GM15510 (cell line): ENCODE results near the gene CNGB1.

Experiments used
- POLR2A ChIP-seq: IDR thresholded peaks from 3 replicates; pipeline ENCODE4 v1.6.1; 2011; ENCODE audit warnings: borderline replicate concordance; ENCODE audit not compliant: insufficient read length; ENCODE audit errors: extremely low read depth

Gene CNGB1

DNA sequence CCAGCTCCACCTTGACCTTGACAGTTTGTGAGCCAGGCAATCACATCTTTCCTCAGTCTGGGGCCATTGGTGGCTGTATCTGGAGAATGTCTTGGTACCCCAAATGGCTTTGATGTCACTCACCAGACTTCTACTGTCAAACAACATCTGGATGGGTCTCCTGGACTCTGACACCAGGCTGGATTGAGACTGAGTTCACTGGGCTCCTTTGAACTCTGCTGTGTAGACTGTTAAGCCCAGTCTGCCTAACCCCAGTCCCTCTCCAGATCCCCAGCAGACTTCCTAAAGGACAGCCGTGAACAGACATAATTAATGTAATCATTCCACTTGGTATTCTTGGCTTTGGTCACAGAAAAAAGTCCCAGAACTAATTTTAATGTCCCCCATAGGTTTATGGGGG lies 84.5 kb downstream of the CNGB1 start:
- no peak for TF ChIP-seq POLR2A

DNA sequence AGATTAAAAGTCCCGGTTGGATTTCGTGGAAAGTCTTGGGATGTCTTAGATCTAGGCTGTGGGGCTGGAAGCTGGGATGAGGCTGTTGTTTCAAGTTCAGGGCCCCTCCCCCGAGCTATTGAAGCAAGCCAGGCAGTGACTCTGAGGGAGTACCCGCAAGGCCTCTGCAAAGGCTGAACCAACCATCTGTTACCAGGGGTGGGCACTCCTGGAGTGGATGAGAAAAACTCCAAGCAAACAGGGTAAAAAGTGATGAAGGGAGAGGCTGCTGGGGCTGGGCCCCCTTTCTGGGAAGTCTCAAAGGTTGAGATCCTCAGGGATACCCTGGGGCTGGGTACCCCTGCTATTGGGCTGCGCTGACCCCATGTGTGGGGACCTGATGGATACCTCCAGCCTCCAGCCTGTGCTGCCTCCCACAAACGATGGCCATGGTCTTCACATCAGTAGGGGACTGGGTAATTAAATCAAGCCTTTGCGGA lies 86.2 kb downstream of the CNGB1 start:
- no peak for TF ChIP-seq POLR2A

DNA sequence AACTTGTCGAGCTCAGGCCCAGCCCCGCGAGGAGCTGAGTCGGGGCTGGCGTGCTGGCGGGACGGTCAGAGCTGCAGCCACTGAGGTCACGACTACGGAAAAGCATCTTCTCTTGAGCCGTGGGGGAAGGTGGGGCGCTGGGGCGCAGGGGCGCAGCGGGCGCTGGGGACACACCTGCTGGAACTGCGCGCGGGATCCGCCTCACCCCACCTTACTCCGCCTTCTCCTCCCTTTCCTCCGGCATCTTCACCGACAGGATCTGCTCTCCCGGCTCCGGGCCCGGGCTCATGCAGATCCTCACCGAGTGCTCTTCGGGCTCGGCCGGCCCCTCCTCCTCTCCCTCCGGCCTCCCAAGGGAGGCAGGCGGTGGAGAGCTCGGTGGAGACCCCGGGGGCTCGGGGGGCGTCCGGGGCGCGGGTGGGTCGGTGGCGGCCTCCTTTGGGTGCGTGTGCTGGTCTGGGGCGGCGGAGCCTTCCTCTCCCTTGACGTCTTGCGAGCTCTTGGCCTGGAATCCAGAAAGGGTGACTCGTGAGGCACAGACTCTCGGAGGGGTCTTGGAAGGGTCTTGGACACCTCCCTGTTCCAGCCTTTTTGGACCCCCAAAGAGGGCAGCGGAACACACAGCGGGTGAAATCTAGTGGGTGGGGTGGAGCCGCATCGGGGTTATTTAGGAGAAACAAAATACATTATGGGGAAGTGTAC lies 86.8 kb downstream of the CNGB1 start:
- TF ChIP-seq POLR2A, result no peak

DNA sequence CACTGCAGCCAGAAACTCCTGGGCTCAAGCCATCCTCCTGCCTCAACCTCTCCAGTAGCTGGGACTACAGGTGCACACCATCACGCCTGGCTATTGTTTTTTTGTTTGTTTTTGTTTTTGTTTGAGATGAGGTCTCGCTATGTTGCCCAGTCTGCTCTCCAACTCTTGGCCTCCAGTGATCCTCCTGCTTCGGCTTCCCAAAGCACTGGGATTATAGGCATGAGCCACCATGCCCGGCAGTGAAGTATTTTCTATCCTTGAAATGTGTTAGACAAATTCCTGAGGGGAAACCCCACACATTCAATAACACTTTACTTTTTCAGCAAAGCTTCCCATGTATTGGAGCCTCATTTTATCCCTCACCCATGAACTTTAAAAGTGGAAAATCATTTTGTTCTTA lies 87.4 kb downstream of the CNGB1 start:
- TF ChIP-seq POLR2A, result no peak

DNA sequence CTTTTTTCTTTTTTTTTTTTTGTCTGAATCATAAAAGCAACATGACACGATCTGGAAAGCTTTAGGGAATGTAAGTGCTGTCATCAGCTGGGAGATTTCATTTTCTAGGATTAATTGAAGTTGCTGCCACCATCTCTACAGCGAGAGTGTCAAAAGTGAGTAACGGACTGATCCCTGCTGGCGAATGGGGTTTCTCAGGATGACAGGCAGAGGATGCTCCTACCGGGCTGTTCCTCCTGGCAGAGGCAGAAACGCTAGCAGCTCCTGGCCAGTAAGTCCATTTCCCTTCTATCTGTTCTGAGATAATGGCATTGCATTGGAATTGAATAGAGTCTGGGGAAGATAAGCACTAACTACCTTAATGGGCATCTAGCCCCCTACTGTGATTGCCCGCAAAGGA lies 88.1 kb downstream of the CNGB1 start:
- TF ChIP-seq POLR2A, result no peak

DNA sequence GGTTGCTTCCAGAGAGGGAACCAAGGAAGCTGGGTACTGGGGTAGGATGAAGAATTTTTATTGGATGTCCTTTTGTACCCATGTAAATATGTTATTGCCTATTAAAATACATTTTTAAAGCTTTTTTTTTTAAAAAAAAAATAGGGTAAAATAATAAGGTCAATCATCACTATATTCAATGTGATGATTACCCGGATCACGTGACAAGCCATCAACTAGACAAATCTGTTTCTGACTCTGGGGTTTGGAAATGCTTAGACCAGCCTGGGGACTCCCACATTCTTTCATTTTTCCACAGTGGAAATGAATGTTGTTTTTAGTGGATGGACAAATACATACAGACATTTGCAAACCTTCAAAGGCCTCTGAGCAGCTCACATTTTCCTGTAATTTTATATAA lies 88.7 kb downstream of the CNGB1 start:
- no peak for TF ChIP-seq POLR2A

DNA sequence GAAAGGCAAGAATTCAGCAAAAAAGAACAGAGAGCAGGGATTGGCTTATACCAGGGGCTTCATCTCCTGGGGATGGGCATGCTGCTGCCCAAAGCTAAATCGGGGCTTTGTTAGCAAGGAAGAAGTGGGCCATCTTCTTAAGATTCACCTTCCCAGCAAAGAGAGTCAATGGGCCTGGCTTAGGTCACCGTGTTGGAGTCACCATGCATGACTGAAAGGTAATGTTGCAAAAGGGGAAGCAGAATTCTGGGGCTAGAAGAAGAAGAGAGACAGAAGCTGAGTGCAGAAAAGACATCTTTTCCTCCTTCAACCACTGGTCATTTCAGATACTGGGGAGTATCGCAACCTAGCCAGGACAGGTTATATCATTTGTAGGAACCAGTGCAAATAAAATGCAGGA lies 92.3 kb downstream of the CNGB1 start:
- no peak for TF ChIP-seq POLR2A

DNA sequence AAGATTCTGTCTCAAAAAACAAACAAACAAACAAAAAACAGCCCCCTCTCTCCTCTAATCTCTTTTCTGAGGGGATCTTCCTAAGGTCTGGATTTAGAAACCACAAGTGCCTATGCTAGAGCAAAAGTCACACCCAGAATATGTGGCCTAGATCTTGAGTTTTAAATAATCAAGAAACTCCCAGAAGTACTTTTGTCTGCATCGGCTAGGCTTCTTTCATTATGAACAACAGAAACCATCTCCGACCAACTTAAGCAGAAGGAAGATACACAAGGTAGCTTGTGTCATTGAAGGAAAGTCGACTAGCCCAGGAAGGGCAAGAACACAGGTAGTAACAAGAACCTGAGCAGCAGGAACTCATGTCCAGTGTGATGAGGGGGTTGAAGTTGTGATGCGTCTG lies 94.7 kb downstream of the CNGB1 start:
- TF ChIP-seq POLR2A, result no peak

DNA sequence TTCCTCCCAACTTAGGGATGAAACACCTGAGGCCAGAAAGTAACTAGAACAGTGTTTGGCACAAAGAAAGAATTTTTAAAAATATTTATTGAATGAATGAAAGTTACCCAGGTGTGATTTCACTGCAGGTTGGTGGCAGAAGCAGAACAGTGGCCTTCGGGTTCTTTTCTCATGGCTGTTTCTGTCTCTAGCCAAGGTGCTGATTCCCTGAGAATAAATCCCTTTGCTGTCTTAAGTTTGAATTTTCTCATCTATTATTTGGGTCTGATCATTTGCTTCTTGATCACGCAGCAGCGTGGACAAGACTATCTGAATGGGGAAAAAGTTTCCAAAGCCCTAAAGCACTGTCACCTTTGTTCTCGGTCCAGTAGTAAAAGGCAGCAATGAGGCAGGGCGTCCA lies 95.6 kb downstream of the CNGB1 start:
- no peak for TF ChIP-seq POLR2A

DNA sequence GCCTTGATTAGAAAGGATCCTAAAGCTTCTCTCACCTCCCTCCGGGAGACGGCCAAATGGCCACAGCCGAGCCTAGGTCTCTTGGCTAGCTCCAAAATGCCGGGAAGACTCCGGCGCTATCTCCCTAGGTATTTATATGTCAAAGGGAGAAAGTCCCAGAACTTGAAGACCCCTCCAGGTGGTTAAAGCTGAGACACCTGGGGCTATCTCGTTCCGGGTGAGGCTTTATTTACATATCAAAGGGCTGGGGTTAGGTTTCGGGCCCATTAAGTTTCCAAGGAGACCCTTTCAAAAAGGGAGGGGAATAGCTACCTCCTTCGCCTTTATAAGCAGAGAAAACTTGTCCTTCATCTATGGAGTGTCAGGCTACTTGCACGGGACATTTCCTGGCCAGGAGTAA lies 97.7 kb downstream of the CNGB1 start:
- no peak for TF ChIP-seq POLR2A

DNA sequence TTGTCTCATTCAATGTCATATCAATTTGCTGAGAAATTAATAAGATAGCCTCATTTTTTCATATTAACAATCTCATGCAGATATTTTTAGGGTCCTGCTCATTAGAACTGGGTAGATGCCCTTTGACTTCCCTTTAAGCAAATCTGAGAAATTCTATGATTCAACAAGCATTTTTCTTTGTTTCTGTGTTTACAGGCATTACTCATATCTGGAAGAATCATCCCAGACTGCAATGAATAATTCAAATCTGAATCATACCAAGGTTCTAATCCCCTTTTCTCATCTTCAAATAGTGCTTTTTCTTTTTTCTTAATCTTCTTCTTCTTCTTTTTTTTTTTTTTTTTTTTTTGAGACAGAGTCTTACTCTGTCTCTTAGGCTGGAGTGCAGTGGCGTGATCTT lies 99.5 kb downstream of the CNGB1 start:
- TF ChIP-seq POLR2A, result no peak

DNA sequence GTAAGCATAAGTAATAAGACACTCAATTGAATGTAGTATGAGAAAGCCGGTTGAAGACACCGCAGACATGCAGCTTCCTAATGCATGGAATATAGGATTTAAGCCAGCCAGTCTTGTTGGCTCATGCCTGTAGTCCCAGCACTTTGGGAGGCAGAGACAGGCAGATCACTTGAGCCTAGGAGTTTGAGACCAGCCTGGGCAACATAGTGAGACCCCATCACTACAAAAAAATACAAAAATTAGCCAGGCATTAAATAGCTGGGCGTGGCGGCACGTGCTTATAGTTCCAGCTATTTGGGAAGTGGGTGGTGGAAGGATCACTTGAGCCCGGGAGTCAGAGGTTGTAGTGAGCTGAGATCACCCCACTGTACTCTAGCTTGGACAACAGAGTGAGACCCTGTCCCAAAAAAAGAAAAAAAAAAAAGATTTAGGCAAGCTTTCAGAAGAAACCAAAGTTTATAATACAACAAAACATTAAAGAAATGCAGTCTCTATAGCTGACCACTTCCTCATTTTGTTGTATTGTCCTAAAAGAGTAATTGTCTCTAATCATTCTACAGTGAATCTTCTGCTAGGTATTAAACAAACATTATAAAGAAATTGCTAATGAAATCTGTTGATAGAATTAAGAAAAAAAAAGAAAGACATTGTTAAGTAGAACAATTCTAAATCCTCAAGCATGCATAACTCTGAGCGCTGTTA lies 100.0 kb downstream of the CNGB1 start:
- TF ChIP-seq POLR2A, result no peak

DNA sequence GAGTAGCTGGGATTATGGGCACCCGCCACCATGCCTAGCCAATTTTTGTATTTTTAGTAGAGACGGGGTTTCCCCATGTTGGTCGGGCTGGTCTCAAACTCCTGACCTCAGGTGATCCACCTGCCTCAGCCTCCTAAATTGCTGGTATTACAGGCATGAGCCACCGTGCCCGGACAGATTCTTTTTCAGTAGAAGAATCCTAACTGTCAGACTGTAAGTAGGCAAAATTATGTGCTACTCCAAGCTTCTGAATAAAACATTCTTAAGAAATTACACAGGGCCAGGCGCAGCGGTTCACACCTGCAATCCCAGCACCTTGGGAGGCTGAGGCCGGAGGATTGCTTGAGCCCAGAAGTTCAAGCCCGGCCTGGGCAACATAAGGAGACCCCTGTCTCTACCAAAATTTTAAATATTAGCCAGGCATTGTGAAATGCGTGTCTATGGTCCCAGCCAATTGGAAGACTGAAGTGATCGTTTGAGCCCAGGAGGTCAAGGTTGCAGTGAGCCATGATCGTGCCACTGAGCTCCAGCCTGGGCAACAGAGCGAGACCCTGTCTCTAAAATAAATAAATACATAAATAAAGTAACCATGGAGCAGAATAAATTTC lies 101.9 kb downstream of the CNGB1 start:
- TF ChIP-seq POLR2A, result no peak

DNA sequence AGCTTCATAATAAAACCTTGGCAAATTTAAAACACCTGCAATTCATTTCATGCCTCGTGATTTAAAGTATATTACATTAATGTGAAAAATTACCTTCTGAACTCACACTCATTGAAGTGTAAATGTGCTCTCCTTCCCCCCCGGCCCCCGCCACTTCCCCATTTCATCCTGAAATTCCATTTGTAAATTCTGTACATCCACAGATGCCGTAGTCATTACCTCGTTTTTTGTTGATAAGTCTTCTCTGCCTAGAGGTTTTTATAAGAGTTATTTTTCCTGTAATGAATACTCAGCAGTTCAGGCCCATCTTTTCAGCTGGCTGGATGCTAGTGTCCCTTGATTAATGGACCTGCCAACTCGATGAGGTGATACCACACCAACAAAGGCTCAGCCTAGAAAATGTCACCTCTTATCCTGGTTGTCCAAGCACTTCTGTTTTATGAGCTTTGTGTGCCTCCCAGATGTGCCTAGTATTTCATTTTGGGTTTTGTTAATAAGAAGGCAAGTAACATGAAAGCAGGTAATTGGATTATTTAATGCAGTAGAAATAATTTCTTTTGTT lies 103.8 kb downstream of the CNGB1 start:
- TF ChIP-seq POLR2A, result no peak

DNA sequence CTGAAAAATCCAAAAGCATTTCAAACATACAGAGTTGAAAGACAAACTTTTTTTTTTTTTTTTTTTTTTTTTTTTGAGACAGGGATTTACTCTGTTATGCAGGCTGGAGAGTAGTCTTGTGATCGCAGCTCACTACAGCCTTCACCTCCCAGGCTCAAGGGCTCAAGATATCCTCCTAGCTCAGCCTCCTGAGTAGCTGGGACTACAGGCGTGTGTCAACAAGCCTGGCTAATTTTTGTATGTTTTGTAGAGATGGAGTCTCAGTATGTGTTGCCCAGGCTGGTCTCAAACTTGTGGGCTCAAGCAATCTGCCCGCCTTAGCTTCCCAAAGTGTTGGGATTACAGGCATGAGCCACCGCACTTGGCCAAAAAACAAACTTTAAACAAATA lies 104.4 kb downstream of the CNGB1 start:
- no peak for TF ChIP-seq POLR2A

DNA sequence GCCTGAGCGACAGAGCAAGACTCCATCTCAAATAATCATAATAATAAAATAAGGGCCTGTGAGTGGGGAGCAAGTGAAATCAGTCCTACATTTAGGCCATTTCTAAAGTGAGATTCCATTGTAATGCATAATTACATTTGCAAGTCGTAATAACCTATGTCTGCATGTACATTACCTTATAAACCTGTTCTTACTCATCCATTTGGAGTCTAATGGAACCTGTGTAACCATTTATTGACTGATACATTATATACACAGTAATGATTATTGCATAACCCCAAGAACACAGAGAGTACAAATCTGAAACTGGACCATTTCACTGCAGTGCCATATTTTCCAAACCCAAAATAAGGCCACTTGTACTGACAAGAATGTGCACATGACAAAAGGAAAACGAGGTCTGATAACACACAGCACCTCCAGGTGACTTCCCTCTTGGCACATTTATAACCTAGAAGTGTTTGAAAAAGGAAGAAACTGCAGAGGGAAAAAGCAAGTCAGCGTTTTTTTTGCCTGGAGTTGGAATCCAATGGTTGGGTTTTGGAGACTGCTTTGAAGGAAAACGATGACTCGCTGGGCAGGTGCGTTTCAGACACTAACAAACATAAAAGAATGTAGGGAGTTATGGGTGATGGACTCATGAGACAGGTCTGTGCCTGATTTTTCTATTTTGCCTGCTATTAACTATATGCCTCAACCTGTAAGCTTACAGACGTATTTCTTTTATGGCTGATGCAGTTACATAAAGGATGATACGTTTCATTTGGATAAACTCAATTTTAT lies 105.0 kb downstream of the CNGB1 start:
- TF ChIP-seq POLR2A, result no peak
